ENCODE data around the gene ARPC5L.

Gene ARPC5L

GRCh38 chr9:124868511-124869465, 6.9 kb downstream of the ARPC5L start:
- peak; percentile 87 for DNase-seq (ENCODE audit: low read depth)

- no peak for DNase-seq (ENCODE audit: low read depth)
Measured at GRCh38 chr9:124869466-124869985, 7.6 kb downstream of the ARPC5L start.

GRCh38 chr9:124869986-124870560, 8.1 kb downstream of the ARPC5L start:
- peak; percentile 58 for DNase-seq (ENCODE audit: low read depth)

DNA sequence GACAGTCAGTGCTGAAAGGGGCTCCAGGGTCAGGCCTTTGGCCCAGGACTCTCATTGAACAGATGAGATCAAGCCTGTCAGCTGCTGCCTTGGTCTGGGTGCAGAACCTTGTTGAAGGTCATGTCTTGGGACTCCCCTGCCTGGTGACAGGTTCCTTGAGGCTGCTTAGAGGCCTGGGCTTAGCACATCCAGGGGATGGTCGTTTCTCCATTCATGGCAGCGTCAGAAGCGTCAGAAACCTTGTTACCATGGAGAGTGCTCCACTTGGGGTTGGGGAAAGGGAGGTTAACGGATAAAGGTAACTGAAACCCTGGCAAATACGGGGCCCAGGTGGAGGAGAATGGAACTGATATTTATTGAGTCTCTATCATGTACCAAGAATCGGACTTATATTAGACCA, 8.8 kb downstream of the ARPC5L start:
- no peak for DNase-seq (ENCODE audit: low read depth)

- DNase-seq (ENCODE audit: low read depth) = no peak
Measured at GRCh38 chr9:124871156-124871561, 9.2 kb downstream of the ARPC5L start.

- DNase-seq (ENCODE audit: low read depth) = no peak
Measured at GRCh38 chr9:124873664-124874063, 11.7 kb downstream of the ARPC5L start.

DNA sequence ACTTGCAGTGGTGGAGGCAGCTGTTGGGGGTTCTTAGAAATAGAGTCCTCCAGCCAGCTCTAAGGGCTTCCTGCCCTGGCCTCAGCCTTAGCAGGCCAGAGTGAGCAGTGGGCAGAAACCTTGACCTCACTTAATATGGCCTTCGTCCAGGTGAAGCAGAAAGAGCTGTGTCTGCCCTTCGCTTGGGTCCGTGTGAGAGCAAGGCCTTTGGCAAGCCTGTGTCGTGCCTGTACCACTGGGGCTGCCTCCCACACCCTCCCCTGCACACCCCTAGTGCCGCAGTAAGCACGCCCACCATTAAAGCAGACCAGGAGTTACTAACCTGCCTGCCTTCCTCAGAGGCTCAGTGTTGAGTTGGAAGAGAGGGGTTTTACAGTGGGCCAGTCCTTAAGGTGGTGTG, 13.6 kb downstream of the ARPC5L start:
- no peak for DNase-seq (ENCODE audit: low read depth)

- DNase-seq (ENCODE audit: low read depth) = no peak
Measured at GRCh38 chr9:124877021-124877782, 15.3 kb downstream of the ARPC5L start.

GRCh38 chr9:124878021-124878420, 16.1 kb downstream of the ARPC5L start:
- no peak for DNase-seq (ENCODE audit: low read depth)

DNA sequence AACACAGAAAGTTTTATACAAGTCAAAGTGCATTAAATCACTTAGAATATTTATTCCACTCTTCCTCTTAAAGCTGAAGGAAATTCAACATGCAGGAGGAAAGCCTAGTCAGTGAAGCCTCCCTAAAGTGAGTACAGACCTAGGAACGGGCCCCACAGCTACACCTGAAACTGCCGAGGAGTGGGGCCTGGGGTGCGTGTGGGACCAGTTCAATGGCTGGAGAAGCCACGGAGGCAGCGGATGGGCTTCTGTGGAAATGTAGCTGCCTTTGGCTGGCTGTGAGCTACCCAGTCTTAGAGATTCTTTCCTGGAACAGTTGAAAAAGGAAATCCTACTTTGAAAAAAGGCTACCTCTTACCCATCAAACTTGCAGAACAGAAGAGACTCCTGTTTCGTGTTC, 16.6 kb downstream of the ARPC5L start:
- DNase-seq (ENCODE audit: low read depth) = no peak

DNA sequence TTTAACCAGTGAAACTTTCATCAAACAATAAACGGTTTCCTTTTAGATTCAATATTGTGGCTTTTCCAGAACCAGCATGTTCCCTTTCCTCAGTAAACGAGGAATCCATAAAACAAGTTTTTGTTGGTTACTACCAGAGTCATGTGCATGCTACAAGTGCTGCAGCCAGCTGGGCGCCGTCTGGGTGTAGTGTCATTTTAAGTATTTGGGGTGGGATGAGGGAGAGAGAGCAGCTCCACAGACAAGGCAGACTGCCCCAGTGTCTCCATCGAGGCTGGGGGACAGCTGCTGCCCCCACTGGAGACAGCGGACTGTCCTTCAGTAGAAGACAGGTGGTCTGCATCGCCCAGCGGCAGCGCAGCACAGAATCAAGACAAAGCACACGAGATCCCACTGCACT, 17.3 kb downstream of the ARPC5L start:
- no peak for DNase-seq (ENCODE audit: low read depth)

GRCh38 chr9:124880501-124880900, 18.6 kb downstream of the ARPC5L start:
- no peak for DNase-seq (ENCODE audit: low read depth)

- no peak for DNase-seq (ENCODE audit: low read depth)
Measured at GRCh38 chr9:124881138-124881743, 19.3 kb downstream of the ARPC5L start.

- no peak for DNase-seq (ENCODE audit: low read depth)
Measured at GRCh38 chr9:124882231-124882630, 20.3 kb downstream of the ARPC5L start.

DNA sequence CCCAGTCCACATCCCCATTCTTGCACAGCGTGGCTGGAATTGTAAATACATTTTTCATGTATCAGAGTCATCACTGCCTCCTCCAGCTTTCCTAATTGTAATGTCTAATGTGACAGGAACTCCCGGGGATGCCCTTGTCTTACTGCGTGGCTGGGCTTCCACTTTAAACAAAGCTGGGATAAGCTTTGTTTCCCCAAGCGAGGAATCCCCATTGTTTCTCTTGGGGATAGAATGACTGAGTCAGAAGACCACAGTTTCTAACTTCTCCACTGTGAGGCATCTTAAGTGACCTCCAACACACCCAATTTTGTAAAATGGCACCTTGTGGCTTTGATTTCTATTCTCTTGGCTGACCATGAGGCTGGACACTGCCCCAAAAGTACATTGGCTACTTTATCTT, 22.4 kb downstream of the ARPC5L start:
- DNase-seq (ENCODE audit: low read depth) = no peak

DNA sequence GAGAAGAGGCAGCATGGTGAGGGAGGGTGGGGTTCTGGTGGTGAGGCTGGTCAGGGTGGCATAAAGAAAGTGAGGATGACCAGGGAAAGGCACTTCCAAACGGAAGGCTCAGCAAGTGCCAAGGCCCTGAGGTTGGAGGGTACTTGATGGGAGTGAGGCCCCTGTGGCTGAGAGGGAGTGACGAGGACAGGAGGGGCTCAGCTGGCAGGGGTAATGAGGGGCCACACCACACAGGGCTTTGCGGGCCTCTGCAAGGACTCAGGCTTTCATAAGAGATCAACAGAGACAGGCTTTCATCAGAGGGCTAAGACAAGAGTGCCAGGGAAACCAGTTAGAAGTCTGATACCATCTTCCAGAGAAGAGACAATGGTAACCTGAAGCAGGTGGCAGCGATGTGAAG, 23.6 kb downstream of the ARPC5L start:
- DNase-seq (ENCODE audit: low read depth) = no peak

- no peak for DNase-seq (ENCODE audit: low read depth)
Measured at GRCh38 chr9:124886461-124886860, 24.5 kb downstream of the ARPC5L start.

- DNase-seq (ENCODE audit: low read depth) = no peak
Measured at GRCh38 chr9:124886866-124887492, 25.0 kb downstream of the ARPC5L start.

DNA sequence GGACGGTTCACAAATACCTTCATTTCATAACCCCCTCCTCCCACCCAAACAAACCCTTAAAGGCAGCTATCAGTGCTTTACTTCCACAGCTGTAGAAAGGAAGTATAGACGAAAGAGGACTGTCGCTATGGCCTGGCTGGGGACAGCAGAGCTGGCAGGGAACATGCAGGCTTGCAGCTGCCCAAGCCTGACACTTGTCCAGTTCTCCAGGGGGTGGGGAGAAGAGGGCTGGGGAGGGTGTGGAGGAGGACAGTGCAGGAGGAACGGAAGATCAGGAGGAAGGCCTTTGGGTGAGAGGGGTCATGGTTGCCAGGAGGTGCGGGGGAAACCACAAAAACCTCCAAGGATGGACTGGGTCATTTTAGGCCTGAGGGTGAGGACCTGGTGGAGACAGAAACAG, 25.9 kb downstream of the ARPC5L start:
- DNase-seq (ENCODE audit: low read depth) = no peak

DNA sequence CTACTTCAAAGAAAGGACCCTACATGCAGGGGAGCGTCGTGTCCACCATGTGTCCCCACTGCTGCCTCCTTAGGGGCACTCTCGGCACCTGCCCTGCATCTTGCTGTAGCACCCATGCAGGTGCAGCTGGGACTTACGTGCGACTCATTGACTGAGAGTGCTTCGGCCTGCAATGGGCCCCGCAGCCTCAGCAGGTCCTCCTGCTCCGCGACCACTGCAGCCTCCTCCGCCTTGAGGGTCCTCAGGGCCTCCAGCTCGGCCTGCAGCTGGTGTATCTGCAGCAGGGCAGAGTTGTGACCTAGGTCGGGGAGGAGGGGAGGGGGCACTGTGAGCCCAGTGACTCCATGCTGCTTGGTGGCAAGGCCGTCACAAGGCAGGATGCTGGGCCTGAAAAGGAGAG, 27.1 kb downstream of the ARPC5L start:
- DNase-seq (ENCODE audit: low read depth) = no peak

DNA sequence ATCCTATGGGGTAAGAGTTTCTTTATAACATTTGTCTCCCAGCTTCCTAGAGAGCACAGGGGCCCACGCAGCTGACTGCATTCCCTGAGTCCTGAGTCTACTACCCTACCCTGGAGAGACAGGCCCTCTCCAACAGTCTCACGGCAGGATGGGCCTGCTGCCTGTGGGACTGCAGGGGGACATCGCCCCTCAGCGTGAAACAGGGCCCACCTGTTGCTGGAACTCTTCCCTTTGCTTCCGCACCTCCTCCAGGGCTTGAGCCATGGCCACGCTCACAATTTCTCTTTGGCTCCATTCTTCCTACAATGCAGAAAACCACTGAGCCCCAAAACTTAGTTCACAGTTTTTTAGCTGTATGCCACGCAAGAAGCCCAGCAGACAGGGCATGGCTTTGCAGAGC, 28.2 kb downstream of the ARPC5L start:
- DNase-seq (ENCODE audit: low read depth) = no peak

All from T follicular helper cell (primary cell).